ENCODE data around the gene PTPRN2.

Gene PTPRN2

GRCh38 chr7:158620839-158621441, 33.3 kb upstream of the PTPRN2 start:
- Mint-ChIP-seq H3K27ac (no peak overlapping the region), H3K4me1 (peaks cover 23% of the 10 kb centered on the region), H3K36me3 (ENCODE audit: low read depth) (peaks cover 46% of the 10 kb centered on the region), H3K27me3 (ENCODE audit: low read depth, poor library complexity) (peaks cover 7% of the 10 kb centered on the region), H3K9me3 (no peaks in the 10 kb centered on the region), H3K4me3 (no peak overlapping the region)
- DNase-seq, result no peak
- no peak for TF ChIP-seq CTCF (IDR thresholded peaks at IDR 0.05)

- Mint-ChIP-seq H3K4me3 (no peak overlapping the region), H3K27ac (no peak overlapping the region), H3K27me3 (ENCODE audit: low read depth, poor library complexity) (peaks cover 5% of the 10 kb centered on the region), H3K4me1 (peaks cover 26% of the 10 kb centered on the region), H3K9me3 (no peaks in the 10 kb centered on the region), H3K36me3 (ENCODE audit: low read depth) (peaks cover 41% of the 10 kb centered on the region)
- TF ChIP-seq CTCF (IDR thresholded peaks at IDR 0.05), result no peak
- DNase-seq, result no peak
These were observed 32.8 kb upstream of the PTPRN2 start for GRCh38 chr7:158620418-158620817.

- Mint-ChIP-seq H3K36me3 (ENCODE audit: low read depth) (peaks cover 29% of the 10 kb centered on the region), H3K4me1 (peaks cover 29% of the 10 kb centered on the region), H3K27me3 (ENCODE audit: low read depth, poor library complexity) (peaks cover 5% of the 10 kb centered on the region), H3K27ac (no peak overlapping the region), H3K9me3 (no peaks in the 10 kb centered on the region), H3K4me3 (no peak overlapping the region)
- TF ChIP-seq CTCF (IDR thresholded peaks at IDR 0.05), result no peak
- DNase-seq, result no peak
These were observed 31.1 kb upstream of the PTPRN2 start for GRCh38 chr7:158618745-158619140.

GRCh38 chr7:158617737-158618128, 30.1 kb upstream of the PTPRN2 start:
- peaks cover 19% of the 10 kb centered on the region for H3K36me3 Mint-ChIP-seq (ENCODE audit: low read depth)
- H3K27ac Mint-ChIP-seq, result no peak overlapping the region
- peaks cover 35% of the 10 kb centered on the region for H3K4me1 Mint-ChIP-seq
- TF ChIP-seq CTCF (IDR thresholded peaks at IDR 0.05), result no peak
- peaks cover 5% of the 10 kb centered on the region for H3K27me3 Mint-ChIP-seq (ENCODE audit: low read depth, poor library complexity)
- no peaks in the 10 kb centered on the region for H3K9me3 Mint-ChIP-seq
- no peak overlapping the region for H3K4me3 Mint-ChIP-seq
- DNase-seq, result no peak

- Mint-ChIP-seq H3K27ac (no peak overlapping the region), H3K9me3 (no peaks in the 10 kb centered on the region)
These were observed 28.4 kb upstream of the PTPRN2 start for GRCh38 chr7:158616050-158616449.

More at GRCh38 chr7:158616050-158616449, 28.4 kb upstream of the PTPRN2 start:
- H3K27me3 Mint-ChIP-seq (ENCODE audit: low read depth, poor library complexity), result peaks cover 5% of the 10 kb centered on the region
- peak overlapping the region; percentile 1 for H3K4me3 Mint-ChIP-seq
- H3K36me3 Mint-ChIP-seq (ENCODE audit: low read depth), result peaks cover 14% of the 10 kb centered on the region
- peaks cover 42% of the 10 kb centered on the region for H3K4me1 Mint-ChIP-seq
- no peak for TF ChIP-seq CTCF (IDR thresholded peaks at IDR 0.05)
- DNase-seq, result no peak

All from nephron progenitor cell (in vitro differentiated cells).